H9 (cell line): ENCODE data around the gene BCAS4. TPM values are rescaled to one million over a fixed set of nuclear protein-coding genes. Genes with fewer than 3 reads are reported as not detected.

Experiments
- DNase-seq: peaks from one replicate; pipeline ENCODE4 v3.0.0-alpha.2; 2017
- H2AFZ ChIP-seq: one replicate; pipeline ENCODE4 v1.6.1; 2013; ENCODE audit warnings: mild to moderate bottlenecking, low read length, control low read depth, moderate library complexity
- H2AK5ac ChIP-seq: 2 replicates; pipeline ENCODE4 v1.6.1; 2013; ENCODE audit warnings: low read length, control low read depth, mixed read lengths; ENCODE audit not compliant: insufficient read length
- H2BK120ac ChIP-seq: one replicate; pipeline ENCODE4 v1.6.1; 2013; ENCODE audit warnings: low read depth, mild to moderate bottlenecking, low read length, control low read depth, inconsistent platforms; ENCODE audit not compliant: poor library complexity, severe bottlenecking
- H2BK12ac ChIP-seq: 2 replicates; pipeline ENCODE4 v1.6.1; 2013; ENCODE audit warnings: low read length, control low read depth, mixed read lengths, low read depth; ENCODE audit not compliant: insufficient read length
- H2BK15ac ChIP-seq: 2 replicates; pipeline ENCODE4 v1.6.1; 2013; ENCODE audit warnings: low read depth, low read length, control low read depth
- H2BK20ac ChIP-seq: one replicate; pipeline ENCODE4 v1.6.1; 2013; ENCODE audit warnings: low read depth, mild to moderate bottlenecking, low read length, control low read depth, inconsistent platforms; ENCODE audit not compliant: poor library complexity, severe bottlenecking
- H2BK5ac ChIP-seq: 2 replicates; pipeline ENCODE4 v1.6.1; 2013; ENCODE audit warnings: low read length, control low read depth, mixed read lengths; ENCODE audit not compliant: insufficient read length
- H3K14ac ChIP-seq: 2 replicates; pipeline ENCODE4 v1.6.1; 2013; ENCODE audit warnings: low read length, control low read depth; ENCODE audit not compliant: insufficient read depth
- H3K18ac ChIP-seq: 2 replicates; pipeline ENCODE4 v1.6.1; 2013; ENCODE audit warnings: low read depth, mild to moderate bottlenecking, mixed read lengths, low read length, control low read depth; ENCODE audit not compliant: insufficient read length
- H3K23ac ChIP-seq: 2 replicates; pipeline ENCODE4 v1.6.1; 2013; ENCODE audit warnings: low read length, control low read depth, mixed read lengths, low read depth; ENCODE audit not compliant: insufficient read length
- H3K23me2 ChIP-seq: 2 replicates; pipeline ENCODE4 v1.6.1; 2013; ENCODE audit warnings: low read depth, mild to moderate bottlenecking, mixed read lengths, low read length, control low read depth; ENCODE audit not compliant: insufficient read length, poor library complexity, severe bottlenecking
- H3K27ac ChIP-seq: 2 replicates; pipeline ENCODE4 v1.5.1; 2013; ENCODE audit warnings: low read length, control low read depth, mixed read lengths, low read depth; ENCODE audit not compliant: insufficient read length
- H3K27me3 ChIP-seq: 2 replicates; pipeline ENCODE4 v1.6.1; 2013; ENCODE audit warnings: low read length, control low read depth, inconsistent platforms; ENCODE audit not compliant: insufficient read depth
- H3K4ac ChIP-seq: 2 replicates; pipeline ENCODE4 v1.6.1; 2013; ENCODE audit warnings: low read depth, mild to moderate bottlenecking, control low read depth, inconsistent platforms, low read length, moderate library complexity
- H3K4me1 ChIP-seq: 2 replicates; pipeline ENCODE4 v1.6.1; 2013; ENCODE audit warnings: low read length, control low read depth, inconsistent platforms; ENCODE audit not compliant: insufficient read depth
- H3K4me2 ChIP-seq: 2 replicates; pipeline ENCODE4 v1.6.1; 2013; ENCODE audit warnings: low read length, control low read depth, mixed read lengths; ENCODE audit not compliant: insufficient read length, insufficient read depth
- H3K56ac ChIP-seq: 2 replicates; pipeline ENCODE4 v1.6.1; 2013; ENCODE audit warnings: low read depth, mild to moderate bottlenecking, mixed read lengths, low read length, control low read depth; ENCODE audit not compliant: insufficient read length
- H3K79me1 ChIP-seq: 2 replicates; pipeline ENCODE4 v1.6.1; 2013; ENCODE audit warnings: low read depth, mild to moderate bottlenecking, moderate library complexity, low read length, control low read depth, inconsistent platforms; ENCODE audit not compliant: insufficient read depth, poor library complexity, severe bottlenecking
- H3K79me2 ChIP-seq: 2 replicates; pipeline ENCODE4 v1.6.1; 2013; ENCODE audit warnings: low read length, control low read depth, inconsistent platforms; ENCODE audit not compliant: insufficient read depth
- H3K9ac ChIP-seq: 2 replicates; pipeline ENCODE4 v1.6.1; 2013; ENCODE audit warnings: low read length, control low read depth, mixed read lengths; ENCODE audit not compliant: insufficient read length; ENCODE audit errors: extremely low read depth
- H3K9me3 ChIP-seq: one replicate; pipeline ENCODE4 v1.6.1; 2013; ENCODE audit warnings: low read depth, low read length, inconsistent platforms; ENCODE audit not compliant: control insufficient read depth
- H3T11ph ChIP-seq: one replicate; pipeline ENCODE4 v1.6.1; 2013; ENCODE audit warnings: mild to moderate bottlenecking, low read length, control low read depth, inconsistent platforms
- H4K20me1 ChIP-seq: one replicate; pipeline ENCODE4 v1.6.1; 2013; ENCODE audit not compliant: control insufficient read depth, insufficient read length, insufficient read depth
- H4K5ac ChIP-seq: 2 replicates; pipeline ENCODE4 v1.6.1; 2013; ENCODE audit warnings: low read depth, mild to moderate bottlenecking, mixed read lengths, low read length, control low read depth; ENCODE audit not compliant: insufficient read length
- H4K8ac ChIP-seq: replicated peaks from 2 replicates; pipeline ENCODE4 v1.6.1; 2013; ENCODE audit warnings: low read length, control low read depth, mixed read lengths, low read depth; ENCODE audit not compliant: insufficient read length
- H4K91ac ChIP-seq: 2 replicates; pipeline ENCODE4 v1.6.1; 2013; ENCODE audit warnings: low read depth, mild to moderate bottlenecking, moderate library complexity, mixed read lengths, low read length, control low read depth; ENCODE audit not compliant: insufficient read length
- H3K27ac Mint-ChIP-seq, 3 experiments: 2 replicates in 2 of 3; 3 replicates in 1 of 3; pipeline ENCODE4 v1.8.0; 2020 to 2021; ENCODE audit warnings: mixed read lengths in 3 of 3, mild to moderate bottlenecking in 1 of 3, moderate library complexity in 1 of 3
- H3K27me3 Mint-ChIP-seq: 2 replicates; pipeline ENCODE4 v1.8.0; 2021; ENCODE audit warnings: low read depth, mild to moderate bottlenecking, moderate library complexity, mixed read lengths
- H3K36me3 Mint-ChIP-seq, 3 experiments: 2 replicates in 2 of 3; 3 replicates in 1 of 3; pipeline ENCODE4 v1.8.0; 2020 to 2021; ENCODE audit warnings: low read depth in 3 of 3, mixed read lengths in 3 of 3; ENCODE audit not compliant: insufficient read depth in 1 of 3
- H3K4me1 Mint-ChIP-seq, 2 experiments: 2 replicates each; pipeline ENCODE4 v1.8.0; 2020; ENCODE audit warnings: mixed read lengths in 2 of 2
- H3K4me3 Mint-ChIP-seq, 2 experiments: 2 replicates in 1 of 2; 3 replicates in 1 of 2; pipeline ENCODE4 v1.8.0; 2020 to 2021; ENCODE audit warnings: mild to moderate bottlenecking in 2 of 2, mixed read lengths in 2 of 2, moderate library complexity in 1 of 2
- H3K9me3 Mint-ChIP-seq, 2 experiments: 2 replicates in 1 of 2; 3 replicates in 1 of 2; pipeline ENCODE4 v1.8.0; 2020; ENCODE audit warnings: mild to moderate bottlenecking in 2 of 2, mixed read lengths in 2 of 2, moderate library complexity in 1 of 2
- CTCF ChIP-seq: fragments of 200-600 bp; sonication (generic); conservative IDR thresholded peaks from 3 replicates; pipeline ENCODE4 v1.8.0; 2021; ENCODE audit warnings: antibody characterized with exemption, mild to moderate bottlenecking
- WGBS: extraction: QIAGEN DNeasy Blood & Tissue Kit; methylation state at CpG from one replicate; pipeline ENCODE4 v1.1.7; 2013; ENCODE audit warnings: missing lambda C conversion rate, low lambda C conversion rate, mixed read lengths; ENCODE audit not compliant: insufficient read length; ENCODE audit errors: extremely low coverage; 5-methylcytosine and 5-hydroxymethylcytosine counted together
- total RNA-seq: library from RNA; stranded (reverse); gene quantifications from 2 replicates; pipeline ENCODE4 v1.2.1, GENCODE V29; 2021

The BCAS4 gene
- total RNA-seq, 1 experiment from 2014 or later, result 16.9 TPM

- DNase-seq, result no peak
- H4K5ac ChIP-seq, result no peak overlapping the region
- TF ChIP-seq CTCF, result no peak
- H2AK5ac ChIP-seq, result no peak overlapping the region
- H2BK120ac ChIP-seq, result no peak overlapping the region
- H3K79me2 ChIP-seq, result no peaks in the 10 kb centered on the region
- peak overlapping the region in 1 of 3 experiments; percentile 37; a peak in 3 of 7 replicates for H3K27ac Mint-ChIP-seq
- no peak overlapping the region for H2BK12ac ChIP-seq
- no peak overlapping the region for H2BK5ac ChIP-seq
- no peaks in the 10 kb centered on the region for H3K9me3 ChIP-seq
- H3K18ac ChIP-seq, result no peak overlapping the region
- H3K9ac ChIP-seq, result no peak overlapping the region
- H2AFZ ChIP-seq, result no peak overlapping the region
- no peak overlapping the region for H2BK15ac ChIP-seq
- H3K14ac ChIP-seq, result no peak overlapping the region
- H3K4me1 Mint-ChIP-seq, result peaks cover 13 to 26% of the 10 kb centered on the region in 2 experiments
- WGBS, result no CpG with 5 or more reads among the region's 16 CpGs
- no peaks in the 10 kb centered on the region; a peak in 1 of 5 replicates for H3K9me3 Mint-ChIP-seq
- no peaks in the 10 kb centered on the region for H3K79me1 ChIP-seq
- H4K20me1 ChIP-seq, result no peaks in the 10 kb centered on the region
- peaks cover 3 to 25% (median 10%) of the 10 kb centered on the region in 3 experiments for H3K36me3 Mint-ChIP-seq
- H3K27ac ChIP-seq, result no peak overlapping the region
- no peaks in the 10 kb centered on the region; the same call in 1 of the 2 replicates for H3K4me1 ChIP-seq
- no peak overlapping the region for H3K23ac ChIP-seq
- H3K4me2 ChIP-seq, result no peak overlapping the region
- H4K8ac ChIP-seq, result no peak overlapping the region
- H3K27me3 Mint-ChIP-seq, result no peaks in the 10 kb centered on the region; the same call in 1 of the 2 replicates
- no peak overlapping the region for H3K56ac ChIP-seq
- H3T11ph ChIP-seq, result no peak overlapping the region
- no peak overlapping the region for H4K91ac ChIP-seq
- no peaks in the 10 kb centered on the region for H3K23me2 ChIP-seq
- H3K27me3 ChIP-seq, result no peaks in the 10 kb centered on the region
- no peak overlapping the region for H3K4me3 Mint-ChIP-seq
- H3K4ac ChIP-seq, result no peak overlapping the region
- no peak overlapping the region for H2BK20ac ChIP-seq
These were observed 25.8 kb downstream of the BCAS4 start for GRCh38 chr20:50820515-50821256.
